PC-9 (cell line): Measurements from ENCODE around the gene CCT5. TPM values are rescaled to one million over a fixed set of nuclear protein-coding genes. Genes with fewer than 3 reads are reported as not detected.
A peak's percentile ranks its signal among the peaks of the same experiment; 100 is the strongest.

Experiments used
- BruUV-seq: library from RNA; stranded (reverse); fragments of 400-500 nt; replicated peaks from 2 replicates; lab custom pipeline; 2021; lab: Mats Ljungman, UMichigan
- CTCF ChIA-PET: fragments of 300-600 bp; sonication (Branson Sonifier 250); formaldehyde crosslinking; loops from one replicate; lab custom pipeline; 2022; ENCODE audit warnings: antibody characterized with exemption; lab: Charles Lee
- POLR2A ChIA-PET: fragments of 300-600 bp; sonication (Branson Sonifier 250); formaldehyde crosslinking; loops from one replicate; lab custom pipeline; 2022; ENCODE audit warnings: antibody characterized with exemption; ENCODE audit not compliant: unreplicated experiment; lab: Charles Lee
- DNase-seq, 2 experiments: peaks; one replicate each; pipeline versions ENCODE4 v3.0.0 to v3.0.0-alpha.2; 2015 to 2022; ENCODE audit warnings: mixed read lengths in 1 of 2
- H2AFZ ChIP-seq: fragments of 200-600 bp; sonication (generic); 2 replicates; pipeline ENCODE4 v1.8.1; 2017; ENCODE audit warnings: antibody characterized with exemption
- H3F3A ChIP-seq: fragments of 200-600 bp; sonication (generic); 2 replicates; pipeline ENCODE4 v1.8.1; 2017; ENCODE audit warnings: antibody characterized with exemption, mild to moderate bottlenecking, low read depth; ENCODE audit not compliant: insufficient read depth
- H3K27ac ChIP-seq: fragments of 200-600 bp; sonication (generic); 2 replicates; pipeline ENCODE4 v1.6.1; 2016; ENCODE audit warnings: mixed run types
- H3K27me3 ChIP-seq: fragments of 200-600 bp; sonication (generic); 2 replicates; pipeline ENCODE4 v1.6.1; 2016; ENCODE audit warnings: low read depth, mixed run types; ENCODE audit not compliant: insufficient read depth
- H3K36me3 ChIP-seq: fragments of 200-600 bp; sonication (generic); 2 replicates; pipeline ENCODE4 v1.6.1; 2016; ENCODE audit warnings: low read depth, mixed run types
- H3K4me1 ChIP-seq: fragments of 200-600 bp; sonication (generic); replicated peaks from 2 replicates; pipeline ENCODE4 v1.6.1; 2016; ENCODE audit warnings: mixed run types; ENCODE audit not compliant: insufficient read depth
- H3K4me2 ChIP-seq: fragments of 200-600 bp; sonication (generic); 2 replicates; pipeline ENCODE4 v1.6.1; 2017; ENCODE audit warnings: mixed run types
- H3K4me3 ChIP-seq: fragments of 200-600 bp; sonication (generic); 2 replicates; pipeline ENCODE4 v1.6.1; 2016; ENCODE audit warnings: mixed run types
- H3K79me2 ChIP-seq: fragments of 200-600 bp; sonication (generic); 2 replicates; pipeline ENCODE4 v1.6.1; 2017; ENCODE audit warnings: low read depth, mixed run types
- H3K9me2 ChIP-seq: fragments of 200-600 bp; sonication (generic); 2 replicates; pipeline ENCODE4 v1.8.1; 2017; ENCODE audit warnings: mild to moderate bottlenecking; ENCODE audit not compliant: insufficient read depth
- H3K9me3 ChIP-seq: fragments of 200-600 bp; sonication (generic); 2 replicates; pipeline ENCODE4 v1.8.1; 2016; ENCODE audit warnings: low read depth; ENCODE audit not compliant: insufficient read depth
- H4K20me1 ChIP-seq: fragments of 200-600 bp; sonication (generic); 2 replicates; pipeline ENCODE4 v1.8.1; 2017; ENCODE audit not compliant: insufficient read depth
- CTCF ChIP-seq: fragments of 200-600 bp; sonication (generic); conservative IDR thresholded peaks from 2 replicates; pipeline ENCODE4 v1.6.1; 2017; ENCODE audit warnings: mixed run types, antibody characterized with exemption, mild to moderate bottlenecking, moderate library complexity
- EZH2 ChIP-seq: fragments of 200-600 bp; sonication (generic); IDR thresholded peaks from 2 replicates; pipeline ENCODE4 v1.8.0; 2017; ENCODE audit warnings: antibody characterized with exemption, low read depth
- intact Hi-C: fragments of 100-400 bp; cut with micrococcal nuclease; formaldehyde crosslinking; loops from one replicate; pipeline ENCODE4 v1.10.0; 2022; ENCODE audit not compliant: unreplicated experiment
- total RNA-seq: library from RNA; stranded (reverse); gene quantifications from 2 replicates; pipeline ENCODE4 v1.2.3, GENCODE V29; 2021

The CCT5 gene
- total RNA-seq, 1 experiment from 2014 or later, result 831 TPM

- intact Hi-C loops, result no loop called here
- 0 out of 2 replicates have a peak overlapping the region, but pooled peaks have one; percentile 19 for H3K27ac ChIP-seq
- no peaks in the 10 kb centered on the region; the same call in 1 of the 2 replicates for H3K79me2 ChIP-seq
- no peak overlapping the region for H2AFZ ChIP-seq
- peaks cover 4% of the 10 kb centered on the region; the same call in 1 of the 2 replicates for H3K36me3 ChIP-seq
- H4K20me1 ChIP-seq, result no peaks in the 10 kb centered on the region
- H3K27me3 ChIP-seq, result no peaks in the 10 kb centered on the region
- CTCF ChIA-PET, result interaction anchor here (0.6 kb wide), 1 partner anchor 35 kb away, joined by 3 read pairs; no protein-coding TSS in a partner anchor
- POLR2A ChIA-PET, result no interaction called here
- H3K9me2 ChIP-seq, result no peaks in the 10 kb centered on the region
- no peak for DNase-seq
- no peak overlapping the region for H3K4me3 ChIP-seq
- peaks cover 33% of the 10 kb centered on the region for H3K4me1 ChIP-seq
- TF ChIP-seq EZH2, result no peak
- no peak for TF ChIP-seq CTCF
- no peak overlapping the region for H3K4me2 ChIP-seq
- peaks cover 22% of the 10 kb centered on the region for H3F3A ChIP-seq
- BruUV-seq, result no TSS peak
- H3K9me3 ChIP-seq, result no peaks in the 10 kb centered on the region
Observed at GRCh38 chr5:10291692-10292339, 41.7 kb downstream of the CCT5 start.

GRCh38 chr5:10293907-10294662, 44.0 kb downstream of the CCT5 start:
- H4K20me1 ChIP-seq, result no peaks in the 10 kb centered on the region
- H3K79me2 ChIP-seq, result no peaks in the 10 kb centered on the region; the same call in 1 of the 2 replicates
- no TSS peak for BruUV-seq
- H3K4me2 ChIP-seq, result no peak overlapping the region
- ChIA-PET CTCF (no interaction called here), POLR2A (no interaction called here)
- H3F3A ChIP-seq, result peaks cover 14% of the 10 kb centered on the region
- no peaks in the 10 kb centered on the region for H3K9me2 ChIP-seq
- no peak overlapping the region for H3K4me3 ChIP-seq
- H3K9me3 ChIP-seq, result no peaks in the 10 kb centered on the region
- H2AFZ ChIP-seq, result no peak overlapping the region
- peak in 1 of 2 experiments; percentile 20 for DNase-seq
- no peaks in the 10 kb centered on the region for H3K27me3 ChIP-seq
- no peak for TF ChIP-seq CTCF
- TF ChIP-seq EZH2, result no peak
- intact Hi-C loops, result no loop called here
- H3K36me3 ChIP-seq, result no peaks in the 10 kb centered on the region; the same call in 1 of the 2 replicates
- peaks cover 18% of the 10 kb centered on the region for H3K4me1 ChIP-seq
- H3K27ac ChIP-seq, result no peak overlapping the region

GRCh38 chr5:10295619-10296326, 45.7 kb downstream of the CCT5 start:
- H3K27ac ChIP-seq, result peak overlapping the region; percentile 55
- intact Hi-C loops, result no loop called here
- no peaks in the 10 kb centered on the region for H3K27me3 ChIP-seq
- peaks cover 7% of the 10 kb centered on the region; the same call in 1 of the 2 replicates for H3K4me1 ChIP-seq
- POLR2A ChIA-PET, result interaction anchor here (0.5 kb wide), 1 partner anchor 62 kb away, joined by 4 read pairs; no protein-coding TSS in a partner anchor
- CTCF ChIA-PET, result interaction anchor here (0.6 kb wide), 1 partner anchor 37 kb away, joined by 3 read pairs; no protein-coding TSS in a partner anchor
- peaks cover 13% of the 10 kb centered on the region for H3K79me2 ChIP-seq
- no peaks in the 10 kb centered on the region for H3K9me2 ChIP-seq
- peaks cover 10% of the 10 kb centered on the region; the same call in 1 of the 2 replicates for H3K36me3 ChIP-seq
- H3F3A ChIP-seq, result peaks cover 3% of the 10 kb centered on the region; the same call in 1 of the 2 replicates
- no peak overlapping the region for H2AFZ ChIP-seq
- H3K4me2 ChIP-seq, result no peak overlapping the region
- H3K4me3 ChIP-seq, result no peak overlapping the region
- H4K20me1 ChIP-seq, result no peaks in the 10 kb centered on the region
- BruUV-seq, result no TSS peak
- TF ChIP-seq CTCF (no peak), EZH2 (no peak)
- no peaks in the 10 kb centered on the region for H3K9me3 ChIP-seq
- DNase-seq, result peak in 1 of 2 experiments; percentile 73
